Measurements from ENCODE around the gene MACROD2. TPM values are rescaled to one million over a fixed set of nuclear protein-coding genes. Genes with fewer than 3 reads are reported as not detected.

MACROD2 gene
- polyA plus RNA-seq, 1 experiment: 0.47 TPM

DNA sequence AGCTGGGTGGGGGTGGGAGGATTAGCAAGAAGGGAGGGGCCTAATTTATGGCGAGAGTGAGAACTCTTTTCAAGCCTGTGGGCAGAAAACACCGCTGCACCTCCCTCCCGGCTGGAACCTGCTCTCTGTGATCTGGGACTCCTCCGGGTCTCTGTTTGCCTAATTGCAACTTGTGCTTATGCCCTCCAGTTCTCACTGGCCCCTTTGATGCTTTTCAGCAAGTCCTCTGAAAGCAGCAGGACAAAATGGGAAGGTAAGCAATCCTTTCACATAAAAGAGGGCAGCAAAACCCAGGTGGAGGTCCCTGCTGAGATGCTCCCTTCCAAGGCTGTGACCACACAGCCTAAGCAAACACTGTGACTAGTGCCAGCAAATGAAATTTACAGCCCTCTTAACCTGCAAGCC, 865.1 kb downstream of the MACROD2 start:
- Histone ChIP-seq H3K36me3 (ENCODE audit: control insufficient read depth, insufficient read depth, low read length) (no peaks in the 10 kb centered on the region), H3K27me3 (ENCODE audit: control insufficient read depth, insufficient read depth, low read length) (no peaks in the 10 kb centered on the region), H3K4me3 (ENCODE audit: low read depth, low read length) (no peak overlapping the region)
- DNase-seq (ENCODE audit: low read depth): no peak
- POLR2A ChIA-PET: no interaction called here
- TF ChIP-seq, protein P1, sequence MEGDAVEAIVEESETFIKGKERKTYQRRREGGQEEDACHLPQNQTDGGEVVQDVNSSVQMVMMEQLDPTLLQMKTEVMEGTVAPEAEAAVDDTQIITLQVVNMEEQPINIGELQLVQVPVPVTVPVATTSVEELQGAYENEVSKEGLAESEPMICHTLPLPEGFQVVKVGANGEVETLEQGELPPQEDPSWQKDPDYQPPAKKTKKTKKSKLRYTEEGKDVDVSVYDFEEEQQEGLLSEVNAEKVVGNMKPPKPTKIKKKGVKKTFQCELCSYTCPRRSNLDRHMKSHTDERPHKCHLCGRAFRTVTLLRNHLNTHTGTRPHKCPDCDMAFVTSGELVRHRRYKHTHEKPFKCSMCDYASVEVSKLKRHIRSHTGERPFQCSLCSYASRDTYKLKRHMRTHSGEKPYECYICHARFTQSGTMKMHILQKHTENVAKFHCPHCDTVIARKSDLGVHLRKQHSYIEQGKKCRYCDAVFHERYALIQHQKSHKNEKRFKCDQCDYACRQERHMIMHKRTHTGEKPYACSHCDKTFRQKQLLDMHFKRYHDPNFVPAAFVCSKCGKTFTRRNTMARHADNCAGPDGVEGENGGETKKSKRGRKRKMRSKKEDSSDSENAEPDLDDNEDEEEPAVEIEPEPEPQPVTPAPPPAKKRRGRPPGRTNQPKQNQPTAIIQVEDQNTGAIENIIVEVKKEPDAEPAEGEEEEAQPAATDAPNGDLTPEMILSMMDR (IDR thresholded peaks at IDR 0.05; ENCODE audit: insufficient read depth, low read depth, low read length): no peak
- CTCF ChIA-PET: no interaction called here

DNA sequence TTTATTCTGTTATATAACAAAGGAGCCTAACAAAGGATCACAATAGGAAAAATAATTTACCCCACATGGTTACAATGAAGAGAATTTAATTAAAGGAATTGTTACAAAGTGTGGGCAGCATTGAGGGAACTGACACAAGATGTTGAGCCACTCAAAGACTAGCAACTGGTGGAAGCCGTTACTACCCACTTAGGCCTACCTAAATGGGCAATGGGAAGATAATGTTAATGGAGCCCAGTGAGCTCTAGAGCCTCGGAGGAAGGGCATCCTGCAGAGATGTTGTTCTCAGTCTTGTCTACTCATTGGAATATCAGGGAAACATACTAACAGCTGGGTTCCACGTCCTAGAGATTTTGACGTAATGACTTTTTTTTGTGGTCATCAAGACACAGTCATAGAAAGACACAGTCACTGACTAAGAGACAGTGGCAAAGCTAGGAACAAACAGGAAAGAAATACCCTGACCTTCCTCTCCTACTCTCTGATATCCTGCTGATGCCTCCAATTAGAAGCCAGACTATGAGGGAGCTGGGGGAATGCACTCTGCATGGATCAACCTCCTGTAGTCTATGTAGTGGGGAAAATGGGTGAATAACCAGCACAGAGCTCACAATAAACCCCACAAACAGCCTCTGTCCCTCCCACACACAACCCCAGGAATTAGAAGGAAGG, 865.8 kb downstream of the MACROD2 start:
- no peak for DNase-seq (ENCODE audit: low read depth)
- Histone ChIP-seq H3K36me3 (ENCODE audit: control insufficient read depth, insufficient read depth, low read length) (no peaks in the 10 kb centered on the region), H3K4me3 (ENCODE audit: low read depth, low read length) (no peak overlapping the region), H3K27me3 (ENCODE audit: control insufficient read depth, insufficient read depth, low read length) (no peaks in the 10 kb centered on the region)
- POLR2A ChIA-PET: no interaction called here
- CTCF ChIA-PET: no interaction called here
- TF ChIP-seq, protein P1 (IDR thresholded peaks at IDR 0.05; ENCODE audit: insufficient read depth, low read depth, low read length): no peak

DNA sequence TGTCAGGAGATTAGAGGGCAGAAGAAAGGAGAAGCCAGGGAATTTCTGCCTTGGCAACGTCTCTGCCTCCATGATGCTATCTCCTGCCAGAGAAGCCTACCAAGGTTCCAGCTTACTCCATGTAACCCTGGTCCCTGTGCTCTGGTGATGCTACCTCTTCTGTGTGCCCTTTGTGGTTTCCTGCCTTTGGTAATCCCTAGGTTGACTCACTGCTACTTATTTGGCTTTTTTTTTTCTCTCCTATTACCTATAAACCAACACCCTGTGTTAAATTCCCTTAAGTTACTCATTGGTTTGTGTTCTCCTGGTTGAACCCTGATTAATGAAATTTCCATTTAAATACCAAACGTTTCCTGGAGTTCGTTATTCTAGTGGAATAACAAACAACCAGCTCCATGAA, 869.9 kb downstream of the MACROD2 start:
- Histone ChIP-seq H3K27me3 (ENCODE audit: control insufficient read depth, insufficient read depth, low read length) (no peaks in the 10 kb centered on the region), H3K4me3 (ENCODE audit: low read depth, low read length) (no peak overlapping the region), H3K36me3 (ENCODE audit: control insufficient read depth, insufficient read depth, low read length) (no peaks in the 10 kb centered on the region)
- no peak for DNase-seq (ENCODE audit: low read depth)
- ChIA-PET CTCF (no interaction called here), POLR2A (no interaction called here)
- TF ChIP-seq, protein P1 (IDR thresholded peaks at IDR 0.05; ENCODE audit: insufficient read depth, low read depth, low read length): no peak

DNA sequence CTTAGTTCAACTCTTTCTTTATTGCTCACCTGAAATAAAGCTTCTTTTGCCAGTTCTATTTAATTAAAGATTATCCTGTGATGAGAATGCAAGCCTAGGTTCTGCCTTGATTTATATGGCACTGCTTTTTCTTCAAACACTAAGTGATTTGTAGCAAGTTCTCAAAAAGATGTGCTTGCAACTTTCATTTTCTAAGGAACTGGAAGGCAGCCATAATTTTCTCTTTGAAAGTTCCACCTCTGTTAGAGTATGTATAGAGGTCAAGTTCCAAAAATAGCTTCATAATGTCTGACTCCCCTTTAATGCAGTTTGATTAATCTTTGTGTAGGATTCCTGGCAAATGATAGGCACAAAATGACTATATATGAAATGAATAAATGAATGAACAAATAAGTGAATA, 870.4 kb downstream of the MACROD2 start:
- TF ChIP-seq, protein P1 (IDR thresholded peaks at IDR 0.05; ENCODE audit: insufficient read depth, low read depth, low read length): no peak
- DNase-seq (ENCODE audit: low read depth): no peak
- CTCF ChIA-PET: no interaction called here
- POLR2A ChIA-PET: no interaction called here
- Histone ChIP-seq H3K4me3 (ENCODE audit: low read depth, low read length) (no peak overlapping the region), H3K27me3 (ENCODE audit: control insufficient read depth, insufficient read depth, low read length) (no peaks in the 10 kb centered on the region), H3K36me3 (ENCODE audit: control insufficient read depth, insufficient read depth, low read length) (no peaks in the 10 kb centered on the region)

DNA sequence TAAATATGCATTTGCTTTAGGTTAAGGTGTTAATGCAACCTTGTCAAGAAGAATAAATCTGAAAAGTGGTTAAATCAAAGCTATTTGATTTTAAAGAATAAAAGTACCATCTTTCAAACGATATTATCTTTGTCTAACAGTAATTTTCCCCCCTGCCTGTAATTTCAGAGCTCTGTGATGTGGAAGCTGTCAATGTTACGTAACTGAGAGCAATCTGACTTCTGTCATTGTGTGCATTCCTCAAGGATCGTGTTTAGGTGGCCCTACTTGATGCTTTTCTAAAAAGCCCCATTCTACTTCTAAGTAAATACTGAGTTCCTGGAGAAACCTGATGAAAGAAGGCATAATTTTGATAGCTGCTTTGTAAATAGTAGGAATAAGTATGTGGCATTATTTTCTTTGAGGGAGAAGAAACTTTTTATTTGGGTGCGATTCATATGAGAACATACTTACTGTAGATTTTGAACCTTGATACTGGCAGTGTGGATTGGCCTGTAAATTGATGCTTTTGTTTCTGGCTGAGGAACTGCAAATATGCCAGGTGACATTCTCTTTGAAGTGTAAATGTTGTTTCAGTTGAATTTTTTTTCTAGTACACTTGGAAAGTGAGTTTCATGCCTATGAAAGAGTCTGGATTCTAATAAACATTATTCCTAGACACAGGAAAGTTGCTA, 871.7 kb downstream of the MACROD2 start:
- Histone ChIP-seq H3K27me3 (ENCODE audit: control insufficient read depth, insufficient read depth, low read length) (no peaks in the 10 kb centered on the region), H3K36me3 (ENCODE audit: control insufficient read depth, insufficient read depth, low read length) (no peaks in the 10 kb centered on the region), H3K4me3 (ENCODE audit: low read depth, low read length) (no peak overlapping the region)
- DNase-seq (ENCODE audit: low read depth): no peak
- POLR2A ChIA-PET: no interaction called here
- TF ChIP-seq, protein P1 (IDR thresholded peaks at IDR 0.05; ENCODE audit: insufficient read depth, low read depth, low read length): no peak
- CTCF ChIA-PET: no interaction called here

Measured in BJ (cell line).